GM21360 (cell line): ENCODE data around the gene MYO9A.

ENCODE experiments used
- ATAC-seq: cut with Tn5 transposase; IDR thresholded peaks from one replicate; pipeline ENCODE4 v1.9.1; 2021; ENCODE audit warnings: mild to moderate bottlenecking, moderate library complexity; ENCODE audit not compliant: unreplicated experiment

The MYO9A gene

GRCh38 chr15:71788646-71789579, 329.0 kb downstream of the MYO9A start:
- ATAC-seq = no peak

- no peak for ATAC-seq
Measured at GRCh38 chr15:71786673-71787072, 331.3 kb downstream of the MYO9A start.

- ATAC-seq = no peak
Measured at GRCh38 chr15:71785996-71786395, 332.0 kb downstream of the MYO9A start.

- ATAC-seq = no peak
Measured at GRCh38 chr15:71784719-71785118, 333.2 kb downstream of the MYO9A start.

GRCh38 chr15:71782422-71783165, 335.4 kb downstream of the MYO9A start:
- ATAC-seq = no peak

- no peak for ATAC-seq
Measured at GRCh38 chr15:71781965-71782265, 336.0 kb downstream of the MYO9A start.

- ATAC-seq = no peak
Measured at GRCh38 chr15:71781179-71781964, 336.6 kb downstream of the MYO9A start.

- peak; percentile 50 for ATAC-seq
Measured at GRCh38 chr15:71780115-71780976, 337.6 kb downstream of the MYO9A start.

GRCh38 chr15:71779073-71779797, 338.7 kb downstream of the MYO9A start:
- ATAC-seq = no peak

GRCh38 chr15:71777216-71777943, 340.6 kb downstream of the MYO9A start:
- no peak for ATAC-seq

GRCh38 chr15:71776304-71776703, 341.6 kb downstream of the MYO9A start:
- no peak for ATAC-seq

- no peak for ATAC-seq
Measured at GRCh38 chr15:71775856-71776255, 342.1 kb downstream of the MYO9A start.

GRCh38 chr15:71773206-71773859, 344.6 kb downstream of the MYO9A start:
- ATAC-seq = no peak
